ENCODE data around the gene ADCY4.

DNA sequence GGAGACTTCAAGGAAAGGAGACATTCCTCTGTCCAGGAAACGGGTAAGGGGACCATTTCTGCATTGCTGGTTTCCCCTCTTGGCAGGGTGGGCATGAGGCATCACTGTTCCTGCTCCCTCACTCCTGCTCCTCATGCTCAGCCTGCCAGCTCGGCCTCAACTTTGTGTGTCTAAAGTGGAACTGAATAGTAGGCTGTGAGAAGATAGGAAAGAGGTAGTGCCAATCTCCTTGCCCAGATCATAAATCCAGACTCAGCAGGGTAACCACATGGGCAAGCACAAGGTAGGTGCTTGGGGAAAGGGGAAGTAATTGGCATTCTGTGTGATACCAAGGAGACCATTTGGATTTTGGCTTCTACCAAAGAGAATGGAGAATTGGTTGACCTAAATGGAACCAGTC lies 21.0 kb downstream of the ADCY4 start:
- TF ChIP-seq, protein P1, sequence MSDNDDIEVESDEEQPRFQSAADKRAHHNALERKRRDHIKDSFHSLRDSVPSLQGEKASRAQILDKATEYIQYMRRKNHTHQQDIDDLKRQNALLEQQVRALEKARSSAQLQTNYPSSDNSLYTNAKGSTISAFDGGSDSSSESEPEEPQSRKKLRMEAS (IDR thresholded peaks at IDR 0.05; ENCODE audit: low read depth, low read length), result no peak; the same call in 1 of the 2 replicates
- TF ChIP-seq, protein P2, sequence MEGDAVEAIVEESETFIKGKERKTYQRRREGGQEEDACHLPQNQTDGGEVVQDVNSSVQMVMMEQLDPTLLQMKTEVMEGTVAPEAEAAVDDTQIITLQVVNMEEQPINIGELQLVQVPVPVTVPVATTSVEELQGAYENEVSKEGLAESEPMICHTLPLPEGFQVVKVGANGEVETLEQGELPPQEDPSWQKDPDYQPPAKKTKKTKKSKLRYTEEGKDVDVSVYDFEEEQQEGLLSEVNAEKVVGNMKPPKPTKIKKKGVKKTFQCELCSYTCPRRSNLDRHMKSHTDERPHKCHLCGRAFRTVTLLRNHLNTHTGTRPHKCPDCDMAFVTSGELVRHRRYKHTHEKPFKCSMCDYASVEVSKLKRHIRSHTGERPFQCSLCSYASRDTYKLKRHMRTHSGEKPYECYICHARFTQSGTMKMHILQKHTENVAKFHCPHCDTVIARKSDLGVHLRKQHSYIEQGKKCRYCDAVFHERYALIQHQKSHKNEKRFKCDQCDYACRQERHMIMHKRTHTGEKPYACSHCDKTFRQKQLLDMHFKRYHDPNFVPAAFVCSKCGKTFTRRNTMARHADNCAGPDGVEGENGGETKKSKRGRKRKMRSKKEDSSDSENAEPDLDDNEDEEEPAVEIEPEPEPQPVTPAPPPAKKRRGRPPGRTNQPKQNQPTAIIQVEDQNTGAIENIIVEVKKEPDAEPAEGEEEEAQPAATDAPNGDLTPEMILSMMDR (IDR thresholded peaks at IDR 0.05; ENCODE audit: low read depth, low read length), result no peak
- no peak for TF ChIP-seq MYC (IDR thresholded peaks at IDR 0.05; ENCODE audit: low read depth, low read length)
